Ascending aorta (tissue), 2 donors: ENCODE measurements around the gene TIMM17B. TPM values are rescaled to one million over a fixed set of nuclear protein-coding genes. Genes with fewer than 3 reads are reported as not detected.

Experiments
- DNase-seq, 2 donors: peaks; one replicate each; pipeline ENCODE4 v3.0.0-alpha.2; 2019; ENCODE audit warnings: low spot score in 2 of 2
- H3K27ac ChIP-seq, 2 donors: fragments of 200-600 bp; sonication (generic); one replicate each; pipeline ENCODE4 v1.5.1; 2016 to 2017; ENCODE audit warnings: mild to moderate bottlenecking in 1 of 2
- H3K27me3 ChIP-seq: fragments of 200-600 bp; sonication (generic); one replicate; pipeline ENCODE4 v1.5.1; 2017
- H3K36me3 ChIP-seq, 2 donors: fragments of 200-600 bp; sonication (generic); one replicate each; pipeline ENCODE4 v1.5.1; 2016
- H3K4me1 ChIP-seq, 2 donors: fragments of 200-600 bp; sonication (generic); one replicate each; pipeline ENCODE4 v1.5.1; 2016 to 2017; ENCODE audit warnings: mild to moderate bottlenecking in 1 of 2
- H3K4me3 ChIP-seq, 2 donors: fragments of 200-600 bp; sonication (generic); one replicate each; pipeline ENCODE4 v1.5.1; 2016 to 2017; ENCODE audit warnings: mild to moderate bottlenecking in 1 of 2
- H3K9me3 ChIP-seq, 2 donors: fragments of 200-600 bp; sonication (generic); one replicate each; pipeline ENCODE4 v1.5.1; 2016
- intact Hi-C: fragments of 100-400 bp; cut with DNase I; formaldehyde crosslinking; loops from one replicate; pipeline ENCODE4 v1.15.1; 2023
- total RNA-seq: library from RNA; depleted of rRNA; stranded (reverse); fragments of >200 nt; gene quantifications from one replicate; pipeline ENCODE4 v1.1.0, GENCODE V29; 2016
- TF ChIP-seq, protein P1 (sequence below), 3 experiments: fragments of 200-600 bp in 2 of 3; fragments of 450-650 bp in 1 of 3; sonication (generic) in 2 of 3; IDR thresholded peaks; one replicate each; pipeline ENCODE4 v1.5.1; 2016 to 2019; ENCODE audit warnings: antibody characterized with exemption in 3 of 3, mild to moderate bottlenecking in 1 of 3, moderate library complexity in 1 of 3

The TIMM17B gene
- total RNA-seq, 1 donor from 2014 or later, result 15.3 TPM

DNA sequence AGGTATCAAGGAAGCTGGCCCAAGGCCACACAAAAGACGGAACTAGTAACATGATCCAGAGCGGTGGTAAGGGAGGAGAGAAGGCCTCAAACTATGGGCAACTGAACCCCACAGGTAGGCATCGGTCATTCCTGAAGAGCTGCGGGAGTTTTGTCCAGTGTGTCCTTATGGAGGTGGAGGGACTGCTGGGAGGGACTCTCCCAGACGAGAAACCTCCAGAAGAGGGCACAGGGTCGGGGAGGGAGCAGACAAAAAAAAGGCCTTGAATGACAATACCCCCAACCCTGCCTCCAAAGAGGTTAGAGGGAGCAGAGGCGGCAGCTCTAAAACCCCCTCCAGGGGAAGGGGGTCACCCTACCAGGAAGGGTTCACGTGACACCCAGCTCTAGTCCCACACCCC lies 6.6 kb upstream of the TIMM17B start:
- Histone ChIP-seq H3K27ac (no peak overlapping the region), H3K4me3 (no peak overlapping the region), H3K4me1 (no peaks in the 10 kb centered on the region), H3K9me3 (no peaks in the 10 kb centered on the region), H3K27me3 (no peaks in the 10 kb centered on the region), H3K36me3 (peaks cover 19 to 30% of the 10 kb centered on the region in 2 donors)
- DNase-seq, result no peak
- intact Hi-C loops, result no loop called here
- TF ChIP-seq, protein P1, sequence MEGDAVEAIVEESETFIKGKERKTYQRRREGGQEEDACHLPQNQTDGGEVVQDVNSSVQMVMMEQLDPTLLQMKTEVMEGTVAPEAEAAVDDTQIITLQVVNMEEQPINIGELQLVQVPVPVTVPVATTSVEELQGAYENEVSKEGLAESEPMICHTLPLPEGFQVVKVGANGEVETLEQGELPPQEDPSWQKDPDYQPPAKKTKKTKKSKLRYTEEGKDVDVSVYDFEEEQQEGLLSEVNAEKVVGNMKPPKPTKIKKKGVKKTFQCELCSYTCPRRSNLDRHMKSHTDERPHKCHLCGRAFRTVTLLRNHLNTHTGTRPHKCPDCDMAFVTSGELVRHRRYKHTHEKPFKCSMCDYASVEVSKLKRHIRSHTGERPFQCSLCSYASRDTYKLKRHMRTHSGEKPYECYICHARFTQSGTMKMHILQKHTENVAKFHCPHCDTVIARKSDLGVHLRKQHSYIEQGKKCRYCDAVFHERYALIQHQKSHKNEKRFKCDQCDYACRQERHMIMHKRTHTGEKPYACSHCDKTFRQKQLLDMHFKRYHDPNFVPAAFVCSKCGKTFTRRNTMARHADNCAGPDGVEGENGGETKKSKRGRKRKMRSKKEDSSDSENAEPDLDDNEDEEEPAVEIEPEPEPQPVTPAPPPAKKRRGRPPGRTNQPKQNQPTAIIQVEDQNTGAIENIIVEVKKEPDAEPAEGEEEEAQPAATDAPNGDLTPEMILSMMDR (IDR thresholded peaks at IDR 0.05), result no peak

DNA sequence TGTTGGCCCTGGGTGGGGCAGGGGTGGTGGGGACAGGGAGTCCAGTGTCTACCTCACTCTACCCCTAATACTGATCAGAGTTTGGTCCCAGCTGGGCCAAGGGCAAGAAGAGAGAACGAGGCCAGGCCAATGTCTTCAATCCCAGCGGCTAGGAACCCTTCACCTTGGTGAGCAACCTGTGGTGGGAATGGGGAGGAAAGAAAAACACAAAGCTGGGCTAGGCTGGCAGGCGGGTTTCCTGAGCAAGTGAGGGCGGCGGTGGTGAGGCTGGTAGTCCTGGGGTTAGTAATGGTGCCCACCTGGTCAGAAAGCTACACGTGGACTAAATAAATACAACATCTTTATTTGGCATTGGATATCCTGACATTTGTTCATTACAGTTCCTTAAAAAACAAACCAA lies 5.7 kb upstream of the TIMM17B start:
- Histone ChIP-seq H3K36me3 (peaks cover 19 to 30% of the 10 kb centered on the region in 2 donors), H3K27me3 (no peaks in the 10 kb centered on the region), H3K4me3 (no peak overlapping the region), H3K9me3 (no peaks in the 10 kb centered on the region), H3K4me1 (peaks cover 3% of the 10 kb centered on the region in 2 donors), H3K27ac (no peak overlapping the region)
- DNase-seq, result no peak
- intact Hi-C loops, result no loop called here
- TF ChIP-seq, protein P1 (IDR thresholded peaks at IDR 0.05), result no peak

DNA sequence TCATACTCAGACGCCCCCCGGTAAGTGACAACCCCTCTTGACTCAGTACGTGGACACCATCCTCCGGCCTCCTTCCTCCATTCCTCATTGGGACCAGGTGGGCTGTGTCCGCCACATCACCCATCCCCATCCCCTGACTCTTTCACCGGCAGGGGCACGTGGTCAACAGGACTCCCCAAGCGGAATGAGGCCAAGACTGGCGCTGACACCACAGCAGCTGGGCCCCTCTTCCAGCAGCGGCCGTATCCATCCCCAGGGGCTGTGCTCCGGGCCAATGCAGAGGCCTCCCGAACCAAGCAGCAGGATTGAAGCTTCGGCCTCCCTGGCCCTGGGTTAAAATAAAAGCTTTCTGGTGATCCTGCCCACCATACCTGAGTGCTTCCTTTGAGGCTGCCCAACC lies 5.2 kb upstream of the TIMM17B start:
- intact Hi-C loops, result no loop called here
- DNase-seq, result no peak
- H3K9me3 ChIP-seq, result no peaks in the 10 kb centered on the region
- no peak overlapping the region for H3K27ac ChIP-seq
- H3K4me3 ChIP-seq, result no peak overlapping the region
- TF ChIP-seq, protein P1 (IDR thresholded peaks at IDR 0.05), result no peak
- peaks cover 19 to 30% of the 10 kb centered on the region in 2 donors for H3K36me3 ChIP-seq
- H3K4me1 ChIP-seq, result peaks cover 3% of the 10 kb centered on the region in 2 donors
- no peaks in the 10 kb centered on the region for H3K27me3 ChIP-seq

DNA sequence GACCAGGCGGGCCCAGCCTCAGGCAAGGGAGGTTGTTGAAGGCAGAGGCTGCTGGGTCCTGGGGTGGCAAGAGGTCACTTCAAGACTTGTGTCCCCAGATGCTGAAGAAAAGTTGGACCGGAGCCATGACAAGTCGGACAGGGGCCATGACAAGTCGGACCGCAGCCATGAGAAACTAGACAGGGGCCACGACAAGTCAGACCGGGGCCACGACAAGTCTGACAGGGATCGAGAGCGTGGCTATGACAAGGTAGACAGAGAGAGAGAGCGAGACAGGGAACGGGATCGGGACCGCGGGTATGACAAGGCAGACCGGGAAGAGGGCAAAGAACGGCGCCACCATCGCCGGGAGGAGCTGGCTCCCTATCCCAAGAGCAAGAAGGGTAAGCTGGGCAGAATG lies 4.6 kb upstream of the TIMM17B start:
- intact Hi-C loops, result no loop called here
- Histone ChIP-seq H3K4me1 (peaks cover 3% of the 10 kb centered on the region in 2 donors), H3K36me3 (peaks cover 19 to 30% of the 10 kb centered on the region in 2 donors), H3K4me3 (no peak overlapping the region), H3K9me3 (no peaks in the 10 kb centered on the region), H3K27me3 (no peaks in the 10 kb centered on the region), H3K27ac (no peak overlapping the region)
- TF ChIP-seq, protein P1 (IDR thresholded peaks at IDR 0.05), result no peak
- DNase-seq, result no peak

DNA sequence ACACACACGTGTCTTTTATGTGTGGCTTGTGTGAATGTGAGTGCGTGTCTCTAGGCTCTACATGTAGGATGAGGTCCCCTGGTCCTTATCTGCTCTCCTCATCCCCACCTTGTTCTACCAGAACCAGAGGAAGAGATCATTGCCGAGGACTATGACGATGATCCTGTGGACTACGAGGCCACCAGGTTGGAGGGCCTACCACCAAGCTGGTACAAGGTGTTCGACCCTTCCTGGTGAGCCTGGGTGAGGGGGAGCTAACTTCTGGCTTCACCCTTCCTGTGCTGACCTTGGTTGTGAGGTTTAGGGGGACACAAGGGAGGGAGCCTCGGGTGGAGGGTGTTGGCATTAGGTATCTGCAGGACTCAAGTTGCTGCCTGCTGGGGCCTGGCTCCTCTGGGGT lies 3.5 kb upstream of the TIMM17B start:
- no peak overlapping the region for H3K27ac ChIP-seq
- peaks cover 19 to 30% of the 10 kb centered on the region in 2 donors for H3K36me3 ChIP-seq
- H3K27me3 ChIP-seq, result no peaks in the 10 kb centered on the region
- H3K9me3 ChIP-seq, result no peaks in the 10 kb centered on the region
- peaks cover 3 to 9% of the 10 kb centered on the region in 2 donors for H3K4me1 ChIP-seq
- DNase-seq, result no peak
- intact Hi-C loops, result no loop called here
- TF ChIP-seq, protein P1 (IDR thresholded peaks at IDR 0.05), result no peak
- H3K4me3 ChIP-seq, result no peak overlapping the region

DNA sequence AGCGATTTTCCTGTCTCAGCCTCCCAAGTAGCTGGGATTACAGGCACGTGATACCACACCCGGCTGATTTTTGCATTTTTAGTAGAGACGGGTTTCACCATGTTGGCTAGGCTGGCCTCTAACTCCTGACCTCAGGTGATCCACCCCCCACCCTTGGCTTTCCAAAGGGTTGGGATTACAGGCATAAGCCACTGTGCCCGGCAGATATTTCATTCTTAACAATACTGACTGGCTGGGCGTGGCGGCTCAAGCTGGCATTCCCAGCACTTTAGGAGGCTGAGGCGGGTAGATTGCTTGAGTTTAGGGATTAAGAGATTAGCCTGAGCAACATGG lies 1.5 kb upstream of the TIMM17B start:
- intact Hi-C loops, result loop anchor here (5.0 to 10.0 kb wide), 2 partner anchors 143 to 424 kb away; partner anchors contain the start of genes FTSJ1, SLC38A5 and TFE3
- no peak overlapping the region for H3K4me3 ChIP-seq
- peaks cover 17 to 19% of the 10 kb centered on the region in 2 donors for H3K36me3 ChIP-seq
- H3K27ac ChIP-seq, result no peak overlapping the region
- H3K4me1 ChIP-seq, result peaks cover 3 to 9% of the 10 kb centered on the region in 2 donors
- H3K9me3 ChIP-seq, result no peaks in the 10 kb centered on the region
- no peak for DNase-seq
- no peaks in the 10 kb centered on the region for H3K27me3 ChIP-seq
- TF ChIP-seq, protein P1 (IDR thresholded peaks at IDR 0.05), result no peak
